ENCODE data around the gene TRPM4.

The TRPM4 gene

GRCh38 chr19:49231389-49231788, 73.8 kb downstream of the TRPM4 start:
- Histone ChIP-seq H3K27ac (ENCODE audit: low read length) (no peak overlapping the region), H3K4me3 (ENCODE audit: low read length) (no peak overlapping the region), H3K4me1 (ENCODE audit: control insufficient read depth, insufficient read depth, low read length) (no peaks in the 10 kb centered on the region), H3K9me3 (ENCODE audit: control insufficient read depth, insufficient read depth, low read length) (no peaks in the 10 kb centered on the region), H3K36me3 (ENCODE audit: control insufficient read depth, insufficient read depth, low read length) (no peaks in the 10 kb centered on the region), H3K27me3 (ENCODE audit: control insufficient read depth, insufficient read depth, low read length) (no peaks in the 10 kb centered on the region)
- no CpG with 5 or more reads among the region's 7 CpGs for WGBS (ENCODE audit: insufficient coverage, insufficient read length)
- no peak for DNase-seq (ENCODE audit: low read depth, low spot score)

- no CpG with 5 or more reads among the region's 9 CpGs for WGBS (ENCODE audit: insufficient coverage, insufficient read length)
- Histone ChIP-seq H3K4me1 (ENCODE audit: control insufficient read depth, insufficient read depth, low read length) (no peaks in the 10 kb centered on the region), H3K9me3 (ENCODE audit: control insufficient read depth, insufficient read depth, low read length) (no peaks in the 10 kb centered on the region), H3K4me3 (ENCODE audit: low read length) (no peak overlapping the region), H3K36me3 (ENCODE audit: control insufficient read depth, insufficient read depth, low read length) (no peaks in the 10 kb centered on the region), H3K27ac (ENCODE audit: low read length) (no peak overlapping the region), H3K27me3 (ENCODE audit: control insufficient read depth, insufficient read depth, low read length) (no peaks in the 10 kb centered on the region)
- no peak for DNase-seq (ENCODE audit: low read depth, low spot score)
Measured at GRCh38 chr19:49231804-49232203, 74.2 kb downstream of the TRPM4 start.

- Histone ChIP-seq H3K36me3 (ENCODE audit: control insufficient read depth, insufficient read depth, low read length) (no peaks in the 10 kb centered on the region), H3K4me3 (ENCODE audit: low read length) (no peak overlapping the region), H3K27ac (ENCODE audit: low read length) (no peak overlapping the region), H3K4me1 (ENCODE audit: control insufficient read depth, insufficient read depth, low read length) (no peaks in the 10 kb centered on the region), H3K9me3 (ENCODE audit: control insufficient read depth, insufficient read depth, low read length) (no peaks in the 10 kb centered on the region), H3K27me3 (ENCODE audit: control insufficient read depth, insufficient read depth, low read length) (no peaks in the 10 kb centered on the region)
- no peak for DNase-seq (ENCODE audit: low read depth, low spot score)
- no CpG with 5 or more reads among the region's 1 CpG for WGBS (ENCODE audit: insufficient coverage, insufficient read length)
Measured at GRCh38 chr19:49233163-49233562, 75.6 kb downstream of the TRPM4 start.

- Histone ChIP-seq H3K27ac (ENCODE audit: low read length) (no peak overlapping the region), H3K36me3 (ENCODE audit: control insufficient read depth, insufficient read depth, low read length) (no peaks in the 10 kb centered on the region), H3K4me3 (ENCODE audit: low read length) (no peak overlapping the region), H3K9me3 (ENCODE audit: control insufficient read depth, insufficient read depth, low read length) (no peaks in the 10 kb centered on the region), H3K27me3 (ENCODE audit: control insufficient read depth, insufficient read depth, low read length) (no peaks in the 10 kb centered on the region), H3K4me1 (ENCODE audit: control insufficient read depth, insufficient read depth, low read length) (peaks cover 1% of the 10 kb centered on the region; the same call in 1 of the 2 replicates)
- DNase-seq (ENCODE audit: low read depth, low spot score): no peak
- WGBS (ENCODE audit: insufficient coverage, insufficient read length): 100% methylated on average over 1 of the region's 7 CpGs
Measured at GRCh38 chr19:49241769-49242168, 84.2 kb downstream of the TRPM4 start.

- DNase-seq (ENCODE audit: low read depth, low spot score): no peak
- Histone ChIP-seq H3K4me3 (ENCODE audit: low read length) (no peak overlapping the region), H3K9me3 (ENCODE audit: control insufficient read depth, insufficient read depth, low read length) (no peaks in the 10 kb centered on the region), H3K4me1 (ENCODE audit: control insufficient read depth, insufficient read depth, low read length) (peaks cover 1% of the 10 kb centered on the region; the same call in 1 of the 2 replicates), H3K27me3 (ENCODE audit: control insufficient read depth, insufficient read depth, low read length) (no peaks in the 10 kb centered on the region), H3K27ac (ENCODE audit: low read length) (no peak overlapping the region), H3K36me3 (ENCODE audit: control insufficient read depth, insufficient read depth, low read length) (no peaks in the 10 kb centered on the region)
- WGBS (ENCODE audit: insufficient coverage, insufficient read length): no CpG with 5 or more reads among the region's 6 CpGs
Measured at GRCh38 chr19:49243129-49243528, 85.5 kb downstream of the TRPM4 start.

GRCh38 chr19:49243726-49244125, 86.1 kb downstream of the TRPM4 start:
- H3K27ac ChIP-seq (ENCODE audit: low read length): no peak overlapping the region
- H3K36me3 ChIP-seq (ENCODE audit: control insufficient read depth, insufficient read depth, low read length): no peaks in the 10 kb centered on the region
- no peaks in the 10 kb centered on the region for H3K27me3 ChIP-seq (ENCODE audit: control insufficient read depth, insufficient read depth, low read length)
- DNase-seq (ENCODE audit: low read depth, low spot score): no peak
- no CpG with 5 or more reads among the region's 11 CpGs for WGBS (ENCODE audit: insufficient coverage, insufficient read length)
- no peaks in the 10 kb centered on the region for H3K9me3 ChIP-seq (ENCODE audit: control insufficient read depth, insufficient read depth, low read length)
- peaks cover 1% of the 10 kb centered on the region; the same call in 1 of the 2 replicates for H3K4me1 ChIP-seq (ENCODE audit: control insufficient read depth, insufficient read depth, low read length)
- H3K4me3 ChIP-seq (ENCODE audit: low read length): no peak overlapping the region

GRCh38 chr19:49244256-49244655, 86.7 kb downstream of the TRPM4 start:
- no peaks in the 10 kb centered on the region for H3K9me3 ChIP-seq (ENCODE audit: control insufficient read depth, insufficient read depth, low read length)
- peaks cover 1% of the 10 kb centered on the region; the same call in 1 of the 2 replicates for H3K4me1 ChIP-seq (ENCODE audit: control insufficient read depth, insufficient read depth, low read length)
- no peak overlapping the region for H3K4me3 ChIP-seq (ENCODE audit: low read length)
- H3K27me3 ChIP-seq (ENCODE audit: control insufficient read depth, insufficient read depth, low read length): no peaks in the 10 kb centered on the region
- no peaks in the 10 kb centered on the region for H3K36me3 ChIP-seq (ENCODE audit: control insufficient read depth, insufficient read depth, low read length)
- WGBS (ENCODE audit: insufficient coverage, insufficient read length): no CpG with 5 or more reads among the region's 9 CpGs
- no peak for DNase-seq (ENCODE audit: low read depth, low spot score)
- H3K27ac ChIP-seq (ENCODE audit: low read length): no peak overlapping the region

- Histone ChIP-seq H3K4me1 (ENCODE audit: control insufficient read depth, insufficient read depth, low read length) (peaks cover 1% of the 10 kb centered on the region; the same call in 1 of the 2 replicates), H3K36me3 (ENCODE audit: control insufficient read depth, insufficient read depth, low read length) (no peaks in the 10 kb centered on the region), H3K4me3 (ENCODE audit: low read length) (no peak overlapping the region), H3K27ac (ENCODE audit: low read length) (no peak overlapping the region), H3K27me3 (ENCODE audit: control insufficient read depth, insufficient read depth, low read length) (no peaks in the 10 kb centered on the region), H3K9me3 (ENCODE audit: control insufficient read depth, insufficient read depth, low read length) (no peaks in the 10 kb centered on the region)
- no peak for DNase-seq (ENCODE audit: low read depth, low spot score)
- no CpG with 5 or more reads among the region's 2 CpGs for WGBS (ENCODE audit: insufficient coverage, insufficient read length)
Measured at GRCh38 chr19:49247676-49248075, 90.1 kb downstream of the TRPM4 start.

- no peaks in the 10 kb centered on the region for H3K27me3 ChIP-seq (ENCODE audit: control insufficient read depth, insufficient read depth, low read length)
- WGBS (ENCODE audit: insufficient coverage, insufficient read length): no CpG with 5 or more reads among the region's 2 CpGs
- DNase-seq (ENCODE audit: low read depth, low spot score): no peak
Measured at GRCh38 chr19:49249933-49250332, 92.3 kb downstream of the TRPM4 start.

GRCh38 chr19:49255674-49256073, 98.1 kb downstream of the TRPM4 start:
- Histone ChIP-seq H3K4me3 (ENCODE audit: low read length) (no peak overlapping the region), H3K27ac (ENCODE audit: low read length) (no peak overlapping the region), H3K27me3 (ENCODE audit: control insufficient read depth, insufficient read depth, low read length) (no peaks in the 10 kb centered on the region), H3K36me3 (ENCODE audit: control insufficient read depth, insufficient read depth, low read length) (no peaks in the 10 kb centered on the region), H3K9me3 (ENCODE audit: control insufficient read depth, insufficient read depth, low read length) (no peaks in the 10 kb centered on the region; the same call in 1 of the 2 replicates), H3K4me1 (ENCODE audit: control insufficient read depth, insufficient read depth, low read length) (no peaks in the 10 kb centered on the region)
- DNase-seq (ENCODE audit: low read depth, low spot score): no peak
- no CpG with 5 or more reads among the region's 10 CpGs for WGBS (ENCODE audit: insufficient coverage, insufficient read length)

More at GRCh38 chr19:49249933-49250332, 92.3 kb downstream of the TRPM4 start:
- no peak overlapping the region for H3K4me3 ChIP-seq (ENCODE audit: low read length)
- H3K4me1 ChIP-seq (ENCODE audit: control insufficient read depth, insufficient read depth, low read length): no peaks in the 10 kb centered on the region
- H3K36me3 ChIP-seq (ENCODE audit: control insufficient read depth, insufficient read depth, low read length): no peaks in the 10 kb centered on the region
- no peaks in the 10 kb centered on the region for H3K9me3 ChIP-seq (ENCODE audit: control insufficient read depth, insufficient read depth, low read length)
- no peak overlapping the region for H3K27ac ChIP-seq (ENCODE audit: low read length)

GRCh38 chr19:49256691-49257090, 99.1 kb downstream of the TRPM4 start:
- H3K4me1 ChIP-seq (ENCODE audit: control insufficient read depth, insufficient read depth, low read length): no peaks in the 10 kb centered on the region

More at GRCh38 chr19:49256691-49257090, 99.1 kb downstream of the TRPM4 start:
- Histone ChIP-seq H3K27ac (ENCODE audit: low read length) (no peak overlapping the region), H3K9me3 (ENCODE audit: control insufficient read depth, insufficient read depth, low read length) (no peaks in the 10 kb centered on the region; the same call in 1 of the 2 replicates), H3K27me3 (ENCODE audit: control insufficient read depth, insufficient read depth, low read length) (no peaks in the 10 kb centered on the region), H3K36me3 (ENCODE audit: control insufficient read depth, insufficient read depth, low read length) (no peaks in the 10 kb centered on the region), H3K4me3 (ENCODE audit: low read length) (no peak overlapping the region)
- WGBS (ENCODE audit: insufficient coverage, insufficient read length): no CpG with 5 or more reads among the region's 3 CpGs
- DNase-seq (ENCODE audit: low read depth, low spot score): no peak

Measured in iPS DF 6.9 (cell line).